Measurements from ENCODE around the gene RSPO4. TPM values are rescaled to one million over a fixed set of nuclear protein-coding genes. Genes with fewer than 3 reads are reported as not detected.
A peak's percentile ranks its signal among the peaks of the same experiment; 100 is the strongest.

The RSPO4 gene
- total RNA-seq, 1 donor from 2014 or later = 0.11 TPM

DNA sequence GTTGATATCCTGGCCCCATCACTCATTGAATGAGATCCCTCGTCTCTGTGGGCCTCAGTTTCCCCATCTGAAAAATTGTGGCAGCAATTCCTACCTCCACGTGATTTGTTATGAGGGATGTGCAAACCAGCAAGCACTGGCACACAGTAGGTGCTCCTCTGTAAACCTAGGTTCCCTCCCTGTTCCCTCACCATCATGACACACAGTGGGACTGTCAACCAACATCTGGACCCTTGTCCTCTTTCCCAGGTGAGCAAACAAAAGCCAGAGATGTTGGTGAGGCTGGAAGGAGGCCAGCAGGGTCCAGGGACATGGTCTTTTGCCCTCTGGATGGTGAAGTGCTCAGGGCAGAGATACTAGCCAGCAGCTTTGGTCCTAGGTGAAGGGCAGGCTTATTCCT is 26.1 kb downstream of the RSPO4 start:
- POLR2A ChIA-PET = no interaction called here
- no peaks in the 10 kb centered on the region for H3K4me1 Mint-ChIP-seq
- intact Hi-C loops (cut with micrococcal nuclease) = no loop called here
- no peak for ATAC-seq (ENCODE audit: low read depth)
- H3K27me3 Mint-ChIP-seq = peaks cover 16% of the 10 kb centered on the region
- DNase-seq = no peak
- H3K36me3 Mint-ChIP-seq (ENCODE audit: low read depth) = no peaks in the 10 kb centered on the region
- CTCF ChIA-PET = interaction anchor here (2.5 kb wide), 1 partner anchor 19 kb away, joined by 7 read pairs; no protein-coding TSS in a partner anchor
- no peaks in the 10 kb centered on the region for H3K9me3 Mint-ChIP-seq
- no peak overlapping the region for H3K27ac Mint-ChIP-seq
- H3K4me3 Mint-ChIP-seq = no peak overlapping the region
- TF ChIP-seq, protein P1, sequence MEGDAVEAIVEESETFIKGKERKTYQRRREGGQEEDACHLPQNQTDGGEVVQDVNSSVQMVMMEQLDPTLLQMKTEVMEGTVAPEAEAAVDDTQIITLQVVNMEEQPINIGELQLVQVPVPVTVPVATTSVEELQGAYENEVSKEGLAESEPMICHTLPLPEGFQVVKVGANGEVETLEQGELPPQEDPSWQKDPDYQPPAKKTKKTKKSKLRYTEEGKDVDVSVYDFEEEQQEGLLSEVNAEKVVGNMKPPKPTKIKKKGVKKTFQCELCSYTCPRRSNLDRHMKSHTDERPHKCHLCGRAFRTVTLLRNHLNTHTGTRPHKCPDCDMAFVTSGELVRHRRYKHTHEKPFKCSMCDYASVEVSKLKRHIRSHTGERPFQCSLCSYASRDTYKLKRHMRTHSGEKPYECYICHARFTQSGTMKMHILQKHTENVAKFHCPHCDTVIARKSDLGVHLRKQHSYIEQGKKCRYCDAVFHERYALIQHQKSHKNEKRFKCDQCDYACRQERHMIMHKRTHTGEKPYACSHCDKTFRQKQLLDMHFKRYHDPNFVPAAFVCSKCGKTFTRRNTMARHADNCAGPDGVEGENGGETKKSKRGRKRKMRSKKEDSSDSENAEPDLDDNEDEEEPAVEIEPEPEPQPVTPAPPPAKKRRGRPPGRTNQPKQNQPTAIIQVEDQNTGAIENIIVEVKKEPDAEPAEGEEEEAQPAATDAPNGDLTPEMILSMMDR (IDR thresholded peaks at IDR 0.05) = no peak

DNA sequence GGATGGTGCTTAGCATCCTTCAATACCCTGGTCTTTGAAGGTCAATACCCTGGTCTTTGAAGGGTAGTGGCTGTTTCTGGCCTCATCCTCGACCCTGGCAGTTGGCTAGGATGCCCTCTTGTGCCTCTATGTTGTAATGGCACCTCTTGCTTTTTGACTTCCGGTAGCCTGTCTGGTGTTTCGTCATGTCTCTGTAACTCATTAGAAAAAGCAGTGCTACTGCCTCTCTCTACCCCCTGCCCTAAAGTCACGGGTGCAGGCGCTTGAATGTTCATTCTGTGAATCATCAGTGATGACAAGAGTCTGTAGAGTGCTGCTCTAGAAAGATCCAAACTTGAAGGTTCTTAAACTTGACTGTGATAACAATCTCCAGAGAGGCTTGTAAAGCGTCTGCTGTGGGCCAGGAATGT is 28.3 kb downstream of the RSPO4 start:
- Mint-ChIP-seq H3K9me3 (no peaks in the 10 kb centered on the region), H3K27me3 (peaks cover 5% of the 10 kb centered on the region), H3K36me3 (ENCODE audit: low read depth) (no peaks in the 10 kb centered on the region), H3K4me3 (no peak overlapping the region), H3K27ac (no peak overlapping the region), H3K4me1 (no peaks in the 10 kb centered on the region)
- ChIA-PET CTCF (interaction anchor here (1.2 kb wide), 1 partner anchor 16 kb away, joined by 4 read pairs; no protein-coding TSS in a partner anchor), POLR2A (no interaction called here)
- intact Hi-C loops (cut with micrococcal nuclease) = loop anchor here (1.0 kb wide), 1 partner anchor 157 kb away; no protein-coding TSS in a partner anchor
- TF ChIP-seq, protein P1 (IDR thresholded peaks at IDR 0.05) = no peak
- DNase-seq = no peak
- peak; percentile 60 for ATAC-seq (ENCODE audit: low read depth)

DNA sequence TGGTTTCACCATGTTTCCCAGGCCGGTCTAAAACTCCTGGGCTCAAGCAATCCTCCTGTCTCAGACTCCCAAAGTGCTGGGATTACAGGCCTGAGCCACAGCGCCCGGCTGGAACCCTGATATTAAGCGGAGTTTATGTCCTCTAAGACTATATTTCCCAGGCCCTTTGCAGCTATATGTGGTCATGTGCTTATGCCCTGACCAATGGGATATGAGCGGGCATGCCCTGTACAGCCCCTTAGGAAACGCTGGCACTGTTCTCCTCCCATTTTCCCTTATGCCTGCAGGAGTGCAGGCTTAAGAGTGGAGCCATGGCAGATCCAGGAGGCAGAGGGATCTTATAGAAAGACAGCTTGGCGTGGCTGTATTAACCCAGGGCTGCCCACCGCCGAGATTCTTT is 29.9 kb downstream of the RSPO4 start:
- no peak overlapping the region for H3K27ac Mint-ChIP-seq
- ATAC-seq (ENCODE audit: low read depth) (no peak), DNase-seq (no peak)
- intact Hi-C loops (cut with micrococcal nuclease) = no loop called here
- no peaks in the 10 kb centered on the region for H3K36me3 Mint-ChIP-seq (ENCODE audit: low read depth)
- H3K4me1 Mint-ChIP-seq = no peaks in the 10 kb centered on the region
- ChIA-PET POLR2A (no interaction called here), CTCF (interaction anchor here (1.2 kb wide), 1 partner anchor 14 kb away, joined by 4 read pairs; no protein-coding TSS in a partner anchor)
- TF ChIP-seq, protein P1 (IDR thresholded peaks at IDR 0.05) = no peak
- H3K27me3 Mint-ChIP-seq = peaks cover 3% of the 10 kb centered on the region
- H3K4me3 Mint-ChIP-seq = no peak overlapping the region
- peaks cover 3% of the 10 kb centered on the region for H3K9me3 Mint-ChIP-seq

DNA sequence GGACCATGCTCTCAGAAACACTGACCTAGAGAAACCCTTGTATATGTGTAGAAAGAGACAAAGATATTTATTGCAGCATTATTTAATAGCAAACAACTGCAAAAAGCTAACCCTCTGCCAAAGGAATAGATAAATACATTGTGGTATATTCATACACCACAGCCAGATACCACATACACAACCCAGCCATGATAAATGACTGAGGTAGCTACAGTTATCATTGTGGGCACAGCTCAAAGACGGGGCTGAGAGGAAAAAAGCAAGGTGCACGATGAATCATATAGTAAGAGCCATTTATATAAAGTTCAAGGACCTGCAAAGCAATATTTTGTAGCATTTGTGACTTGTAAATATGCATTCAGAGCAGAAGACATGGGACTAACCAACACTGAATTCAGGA is 30.8 kb downstream of the RSPO4 start:
- ATAC-seq (ENCODE audit: low read depth) (no peak), DNase-seq (no peak)
- Mint-ChIP-seq H3K27me3 (peaks cover 3% of the 10 kb centered on the region), H3K27ac (no peak overlapping the region), H3K36me3 (ENCODE audit: low read depth) (no peaks in the 10 kb centered on the region), H3K9me3 (peaks cover 3% of the 10 kb centered on the region), H3K4me1 (no peaks in the 10 kb centered on the region), H3K4me3 (no peak overlapping the region)
- TF ChIP-seq, protein P1 (IDR thresholded peaks at IDR 0.05) = no peak
- intact Hi-C loops (cut with micrococcal nuclease) = no loop called here
- ChIA-PET POLR2A (no interaction called here), CTCF (interaction anchor here (1.5 kb wide), 1 partner anchor 15 kb away, joined by 5 read pairs; no protein-coding TSS in a partner anchor)

DNA sequence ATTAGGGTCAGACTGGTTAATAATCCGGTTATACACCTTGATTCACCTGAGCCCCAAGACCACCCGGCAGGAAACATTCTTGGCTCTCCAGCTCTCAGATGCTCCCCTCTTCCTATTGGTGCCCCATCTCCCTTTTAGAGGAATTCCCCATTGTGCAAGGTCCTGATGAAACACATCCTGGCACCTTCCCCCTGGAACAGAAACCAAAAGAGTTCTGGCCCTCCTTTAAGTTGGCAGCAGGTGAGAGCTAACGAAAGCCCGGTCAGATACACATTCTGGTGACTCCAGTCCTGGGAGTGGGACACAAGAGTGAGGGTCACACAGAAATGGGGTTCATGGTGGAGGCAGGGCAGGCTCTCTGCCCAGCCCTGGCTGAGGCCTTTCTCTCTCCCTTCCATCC is 32.2 kb downstream of the RSPO4 start:
- TF ChIP-seq, protein P1 (IDR thresholded peaks at IDR 0.05) = no peak
- Mint-ChIP-seq H3K27ac (no peak overlapping the region), H3K27me3 (peaks cover 6% of the 10 kb centered on the region), H3K9me3 (peaks cover 3% of the 10 kb centered on the region), H3K4me1 (no peaks in the 10 kb centered on the region), H3K4me3 (no peak overlapping the region), H3K36me3 (ENCODE audit: low read depth) (no peaks in the 10 kb centered on the region)
- intact Hi-C loops (cut with micrococcal nuclease) = no loop called here
- no peak for DNase-seq
- ATAC-seq (ENCODE audit: low read depth) = no peak
- POLR2A ChIA-PET = no interaction called here
- CTCF ChIA-PET = interaction anchor here (1.5 kb wide), 1 partner anchor 13 kb away, joined by 5 read pairs; no protein-coding TSS in a partner anchor

Data from activated B cell treated with CpG ODN at 0.5 μM for 24 hours (primary cell).